IPS DF 19.7 (cell line): ENCODE measurements around the gene SF3B5.
"Not testable (repeated sequence)": the region's sequence is repeated elsewhere in the genome, so short reads cannot be mapped to it uniquely, and the experiment has no call there.

Experiments used
- DNase-seq: peaks from one replicate; pipeline ENCODE4 v3.0.0-alpha.2; 2013; ENCODE audit warnings: low read depth, low spot score

SF3B5 gene

DNA sequence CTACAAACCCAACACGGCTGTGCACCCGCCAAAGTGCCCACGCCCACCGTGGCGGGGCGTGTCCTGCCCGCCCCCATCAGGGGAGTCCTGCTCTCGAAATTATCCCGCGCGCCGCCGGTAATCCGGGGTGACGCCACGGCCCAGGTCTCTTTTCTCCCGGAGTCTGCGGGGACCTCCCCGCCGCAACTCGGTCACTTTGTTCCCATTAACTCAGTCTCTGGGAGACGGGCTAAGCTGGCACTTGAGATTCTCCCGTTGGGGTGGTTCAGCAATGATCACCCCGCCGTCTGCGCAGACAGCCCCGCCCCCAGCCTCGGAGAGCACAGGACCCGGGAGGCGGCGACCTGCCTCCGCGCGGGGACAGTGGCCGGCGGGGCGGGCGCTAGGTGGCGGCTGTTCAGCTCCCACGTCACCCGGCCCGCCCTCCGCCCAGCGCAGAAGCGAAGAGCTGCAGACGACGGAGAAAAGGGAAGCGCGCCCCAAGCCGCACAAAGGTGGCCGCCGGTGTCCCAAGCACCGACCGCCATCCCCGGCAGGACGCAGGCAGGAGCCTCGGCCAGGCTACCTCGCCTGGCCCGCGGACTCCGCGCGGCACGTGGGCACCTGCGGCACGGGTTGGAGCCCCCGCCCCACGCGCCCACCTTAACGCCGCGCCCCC lies 31.5 kb downstream of the SF3B5 start:
- no peak for DNase-seq

DNA sequence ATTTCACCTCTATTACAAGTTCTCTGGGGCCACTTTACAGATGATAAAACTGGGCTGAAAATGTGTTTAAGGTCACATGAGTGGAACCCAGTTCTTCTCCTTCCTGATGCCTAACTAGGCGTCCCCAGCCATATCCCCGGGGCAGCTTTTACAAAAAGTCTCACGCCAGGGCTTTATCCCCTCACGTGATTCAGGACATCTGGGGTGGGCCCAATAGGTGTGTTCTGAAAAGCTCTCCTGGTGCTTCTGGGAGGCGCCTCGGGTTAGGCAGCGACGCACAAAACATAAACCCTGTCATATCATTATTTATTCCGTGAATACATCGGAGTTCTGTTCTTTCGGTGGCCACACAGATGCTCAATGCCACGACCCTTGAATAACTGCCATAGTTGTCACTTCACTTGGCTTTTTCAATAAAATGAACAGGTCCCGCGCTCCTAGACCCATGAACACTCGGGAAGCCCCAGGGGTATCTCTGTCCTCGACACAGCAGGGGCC lies 32.1 kb downstream of the SF3B5 start:
- DNase-seq: no peak

DNA sequence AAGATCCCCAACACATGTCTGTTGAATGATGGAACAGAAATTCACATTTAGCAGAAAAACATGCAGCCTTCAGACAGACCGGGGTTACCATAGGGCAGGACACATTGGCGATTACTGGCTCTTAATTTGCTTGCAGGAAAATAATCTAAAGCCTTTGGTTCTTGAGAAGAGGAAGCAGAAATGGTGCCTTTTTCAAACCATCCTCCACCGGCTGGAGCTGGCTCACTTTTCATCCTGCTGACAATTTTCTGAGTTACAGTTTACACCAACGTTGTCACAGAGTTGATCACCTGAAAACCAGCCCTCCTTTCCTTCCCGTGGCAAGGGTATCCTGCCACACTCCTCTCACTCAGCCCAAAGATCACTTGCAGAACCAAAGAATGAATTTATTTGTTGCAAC lies 32.6 kb downstream of the SF3B5 start:
- DNase-seq: no peak

DNA sequence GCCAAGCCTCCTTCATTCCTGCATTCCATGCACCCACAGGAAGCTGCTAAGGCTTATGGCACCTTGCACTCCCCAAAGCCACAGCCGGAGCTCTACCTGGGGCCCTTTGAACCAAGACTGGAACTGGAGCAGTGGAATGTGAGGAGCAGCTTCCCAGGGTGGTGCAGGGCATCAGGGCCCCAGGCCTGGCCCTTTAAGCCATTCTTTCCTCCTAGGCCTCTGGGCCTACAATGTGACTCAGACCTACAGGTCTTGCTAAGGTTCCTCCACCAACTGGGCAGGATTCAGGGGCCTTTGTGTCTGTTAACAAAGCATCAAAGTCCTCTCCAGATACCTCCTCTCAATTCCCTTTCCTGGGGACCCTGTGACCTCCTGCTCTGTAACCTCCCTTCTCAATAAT lies 36.2 kb downstream of the SF3B5 start:
- no peak for DNase-seq

DNA sequence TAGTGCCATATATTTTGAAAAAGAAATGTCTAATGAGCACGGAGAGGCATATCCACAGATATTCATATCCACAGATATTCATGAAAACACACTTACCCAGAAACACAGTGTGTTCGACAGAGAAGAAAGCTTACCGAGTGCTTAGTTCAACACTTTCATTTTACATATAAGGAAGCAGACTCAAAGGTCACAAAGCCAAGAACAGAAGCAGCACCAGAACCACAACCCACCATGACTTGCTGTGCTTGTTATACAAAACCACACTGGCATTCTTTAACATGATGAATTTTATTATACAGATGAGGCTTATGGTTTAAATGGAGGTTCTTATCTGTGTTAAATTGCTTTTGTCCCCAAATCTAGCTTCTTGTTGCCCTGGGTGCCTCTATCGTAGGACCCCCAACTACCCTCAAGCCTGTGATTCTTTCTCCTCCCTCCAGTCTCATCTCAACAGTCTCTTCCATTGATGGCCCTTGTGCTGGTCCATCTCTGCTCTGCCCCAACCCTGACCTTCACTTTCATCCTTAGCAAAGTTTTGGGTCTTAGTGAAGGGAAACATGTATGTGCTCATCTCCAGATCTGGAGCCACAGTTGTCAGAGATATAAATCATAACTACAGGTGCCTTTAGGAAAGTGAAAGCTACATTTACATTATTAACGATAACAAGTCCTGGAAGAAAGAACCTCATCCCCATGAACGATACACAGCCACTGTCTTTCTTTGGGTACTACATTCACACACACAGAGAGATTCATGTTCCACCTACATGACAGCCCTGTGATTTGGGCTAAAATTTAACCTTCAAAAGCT lies 40.0 kb downstream of the SF3B5 start:
- no peak for DNase-seq

DNA sequence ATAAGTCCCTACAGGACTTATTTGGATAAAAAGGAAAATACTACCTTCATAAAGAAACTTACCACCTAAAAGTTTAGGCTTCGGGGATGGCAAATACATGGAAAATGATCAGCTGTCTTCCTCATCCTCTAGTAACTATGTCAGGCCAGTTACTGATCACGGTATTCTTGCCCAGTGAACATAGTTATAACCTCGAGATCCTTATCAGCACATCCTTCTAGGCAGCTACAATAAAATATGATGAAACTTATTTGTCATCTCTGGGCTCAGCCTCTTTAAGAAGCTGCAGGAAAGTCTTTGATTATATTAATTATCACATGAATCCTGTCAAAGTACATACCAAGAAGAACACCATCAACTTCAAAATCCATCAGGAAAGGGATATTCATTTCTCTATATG lies 41.8 kb downstream of the SF3B5 start:
- DNase-seq: no peak

DNA sequence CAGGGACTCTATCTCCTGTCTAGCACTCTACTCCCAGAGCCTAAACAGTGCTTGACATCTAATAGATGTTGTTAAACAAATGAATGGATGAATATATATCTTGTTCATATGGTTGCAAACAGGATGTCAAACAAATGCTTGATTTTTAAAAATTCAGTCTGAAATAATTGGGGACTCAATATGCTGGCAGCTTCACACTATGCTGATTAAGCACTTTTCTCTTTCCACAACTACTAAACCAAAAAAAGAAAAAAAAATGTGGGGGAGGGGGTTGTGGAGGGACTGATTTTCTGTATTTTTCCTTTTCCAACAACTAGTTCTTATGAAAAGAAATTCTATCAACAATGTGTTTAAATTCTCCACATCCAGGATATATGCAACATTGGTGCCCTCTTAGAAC lies 42.9 kb downstream of the SF3B5 start:
- no peak for DNase-seq

DNA sequence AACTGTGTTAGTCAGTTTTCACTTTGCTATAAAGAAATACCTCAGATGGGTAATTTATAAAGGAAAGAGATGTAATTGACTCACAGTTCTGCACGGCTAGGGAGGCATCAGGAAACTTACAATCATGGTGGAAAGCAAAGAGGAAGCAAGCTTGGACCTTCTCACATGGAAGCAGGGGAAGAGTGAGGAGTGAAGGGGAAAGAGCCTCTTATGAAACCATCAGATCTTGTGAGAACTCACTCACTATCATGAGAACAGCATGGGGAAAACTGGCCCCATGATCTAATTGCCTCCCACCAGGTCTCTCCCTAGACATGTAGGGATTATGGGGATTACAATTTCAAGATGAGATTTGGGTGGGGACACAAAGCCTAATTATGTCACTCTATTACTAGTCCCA lies 46.0 kb downstream of the SF3B5 start:
- no peak for DNase-seq

DNA sequence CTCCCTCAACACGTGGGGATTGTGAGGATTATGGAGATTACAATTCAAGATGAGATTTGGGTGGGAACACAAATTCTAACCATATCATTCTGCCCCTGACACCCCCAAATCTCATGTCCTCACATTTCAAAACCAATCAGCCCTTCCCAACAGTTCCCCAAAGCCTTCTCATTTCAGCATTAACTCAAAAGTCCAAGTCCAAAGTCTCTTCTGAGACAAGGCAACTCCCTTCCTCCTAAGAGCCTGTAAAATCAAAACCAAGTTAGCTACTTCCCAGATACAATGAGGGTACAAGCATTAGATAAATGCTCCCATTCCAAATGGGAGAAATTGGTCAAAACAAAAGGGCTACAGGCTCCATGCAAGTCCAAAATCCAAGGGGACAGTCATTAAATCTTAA lies 47.7 kb downstream of the SF3B5 start:
- DNase-seq: no peak

DNA sequence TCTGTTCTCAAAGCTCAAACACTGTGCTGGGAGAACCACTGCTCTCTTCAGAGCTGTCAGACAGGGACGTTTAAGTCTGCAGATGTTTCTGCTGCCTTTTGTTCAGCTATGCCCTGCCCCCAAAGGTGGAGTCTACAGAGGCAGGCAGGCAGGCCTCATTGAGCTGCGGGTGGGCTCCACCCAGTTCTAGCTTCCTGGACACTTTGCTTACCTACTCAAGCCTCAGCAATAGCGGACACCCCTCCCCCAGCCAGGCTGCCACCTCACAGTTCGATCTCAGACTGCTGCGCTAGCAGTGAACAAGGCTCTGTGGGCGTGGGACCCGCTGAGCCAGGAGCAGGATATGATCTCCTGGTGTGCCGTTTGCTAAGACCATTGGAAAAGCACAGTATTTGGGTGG lies 48.7 kb downstream of the SF3B5 start:
- not testable (repeated sequence) for DNase-seq

DNA sequence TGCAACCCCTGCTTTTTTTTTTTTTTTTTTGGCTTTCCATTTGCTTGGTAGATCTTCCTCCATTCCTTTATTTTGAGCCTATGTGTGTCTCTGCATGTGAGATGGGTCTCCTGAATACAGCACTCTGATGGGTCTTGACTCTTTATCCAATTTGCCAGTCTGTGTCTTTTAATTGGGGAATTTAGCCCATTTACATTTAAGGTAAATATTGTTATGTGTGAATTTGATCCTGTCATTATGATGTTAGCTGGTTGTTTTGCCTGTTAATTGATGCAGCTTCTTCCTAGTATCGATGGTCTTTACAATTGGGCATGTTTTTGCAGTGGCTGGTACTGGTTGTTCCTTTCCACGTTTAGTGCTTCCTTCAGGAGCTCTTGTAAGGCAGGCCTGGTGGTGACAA lies 50.4 kb downstream of the SF3B5 start:
- not testable (repeated sequence) for DNase-seq
